Stimulated activated CD8-positive, alpha-beta memory T cell treated with anti-CD3 and anti-CD28 coated beads, Interleukin-15, amount 100 ng/mL, for 1 hour (primary cell): ENCODE measurements around the gene BTNL8.
"Not testable (repeated sequence)": the region's sequence is repeated elsewhere in the genome, so short reads cannot be mapped to it uniquely, and the experiment has no call there.

ENCODE experiments used
- DNase-seq: peaks from one replicate; pipeline ENCODE4 v3.0.0-alpha.2; 2020; ENCODE audit warnings: low read depth

BTNL8 gene

GRCh38 chr5:180874804-180875582 is 24.0 kb upstream of the BTNL8 start:
- no peak for DNase-seq

DNA sequence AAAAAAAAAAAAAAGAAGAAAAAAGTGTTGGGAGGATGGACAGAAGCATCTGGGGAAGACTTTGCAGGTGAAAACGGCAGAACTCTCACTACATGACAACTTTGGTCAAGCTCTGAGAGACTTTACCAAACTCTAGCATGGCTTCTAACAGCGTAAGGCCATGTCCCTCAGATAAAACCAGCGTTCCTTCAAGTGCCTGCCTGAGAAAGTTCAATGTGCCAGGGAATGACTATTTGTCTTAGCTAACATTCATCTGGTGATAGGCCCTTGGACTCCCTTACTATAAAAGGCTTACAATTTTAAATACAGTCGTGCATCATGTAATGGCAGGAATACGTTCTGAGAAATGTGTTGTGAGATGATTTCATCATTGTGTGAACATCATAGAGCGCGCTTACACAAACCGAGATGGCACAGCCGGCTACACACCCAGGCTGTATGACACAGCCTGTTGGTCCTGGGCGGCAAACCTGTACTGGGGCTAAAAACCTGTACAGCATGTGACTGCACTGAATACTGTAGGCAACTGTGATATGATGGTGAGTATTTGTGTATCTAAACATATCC is 23.0 kb upstream of the BTNL8 start:
- DNase-seq, result no peak

- not testable (repeated sequence) for DNase-seq
Measured at GRCh38 chr5:180885845-180886529, 13.0 kb upstream of the BTNL8 start.

GRCh38 chr5:180889381-180889780 is 9.6 kb upstream of the BTNL8 start:
- DNase-seq, result no peak

DNA sequence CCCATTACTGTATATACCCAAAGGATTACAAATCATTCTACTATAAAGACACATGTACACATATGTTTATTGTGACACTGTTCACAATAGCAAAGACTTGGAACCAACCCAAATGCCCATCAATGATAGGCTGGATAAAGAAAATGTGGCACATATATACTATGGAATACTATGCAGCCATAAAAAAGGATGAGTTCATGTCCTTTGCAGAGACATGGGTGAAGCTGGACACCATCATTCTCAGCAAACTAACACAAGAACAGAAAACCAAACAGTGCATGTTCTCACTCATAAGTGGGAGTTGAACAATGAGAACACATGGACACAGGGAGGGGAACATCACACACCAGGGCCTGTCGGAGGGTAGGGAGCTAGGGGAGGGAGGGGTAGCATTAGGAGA is 3.6 kb upstream of the BTNL8 start:
- not testable (repeated sequence) for DNase-seq

DNA sequence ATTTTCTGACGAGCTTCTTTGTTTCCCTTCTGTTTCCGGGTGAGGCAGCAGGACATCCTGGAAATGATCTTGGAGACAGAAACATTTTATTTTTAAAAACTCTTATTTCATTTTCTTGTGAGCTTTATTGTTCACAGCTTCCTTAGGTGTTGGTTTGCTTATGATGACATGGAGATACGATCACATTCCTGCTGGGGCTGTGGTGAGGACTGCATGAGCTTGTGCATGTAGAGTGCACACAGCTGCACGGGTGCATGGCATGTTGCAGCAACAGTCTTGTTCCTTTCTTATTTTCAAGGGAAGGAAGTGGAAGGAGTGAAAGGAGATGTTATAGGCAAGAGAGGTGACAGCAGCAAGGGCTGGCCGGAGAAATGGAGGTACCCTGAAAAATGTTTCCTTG is 1.2 kb downstream of the BTNL8 start:
- no peak for DNase-seq

GRCh38 chr5:180901319-180902009 is 2.5 kb downstream of the BTNL8 start:
- no peak for DNase-seq

DNA sequence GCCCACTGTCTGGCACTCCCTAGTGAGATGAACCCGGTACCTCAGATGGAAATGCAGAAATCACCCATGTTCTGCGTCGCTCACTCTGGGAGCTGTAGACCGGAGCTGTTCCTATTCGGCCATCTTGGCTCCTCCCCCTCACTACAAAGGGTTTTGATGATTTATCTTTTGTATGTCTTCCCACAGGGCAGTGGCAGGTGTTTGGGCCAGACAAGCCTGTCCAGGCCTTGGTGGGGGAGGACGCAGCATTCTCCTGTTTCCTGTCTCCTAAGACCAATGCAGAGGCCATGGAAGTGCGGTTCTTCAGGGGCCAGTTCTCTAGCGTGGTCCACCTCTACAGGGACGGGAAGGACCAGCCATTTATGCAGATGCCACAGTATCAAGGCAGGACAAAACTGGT is 9.4 kb downstream of the BTNL8 start:
- no peak for DNase-seq

GRCh38 chr5:180908998-180909731 is 10.2 kb downstream of the BTNL8 start:
- no peak for DNase-seq

DNA sequence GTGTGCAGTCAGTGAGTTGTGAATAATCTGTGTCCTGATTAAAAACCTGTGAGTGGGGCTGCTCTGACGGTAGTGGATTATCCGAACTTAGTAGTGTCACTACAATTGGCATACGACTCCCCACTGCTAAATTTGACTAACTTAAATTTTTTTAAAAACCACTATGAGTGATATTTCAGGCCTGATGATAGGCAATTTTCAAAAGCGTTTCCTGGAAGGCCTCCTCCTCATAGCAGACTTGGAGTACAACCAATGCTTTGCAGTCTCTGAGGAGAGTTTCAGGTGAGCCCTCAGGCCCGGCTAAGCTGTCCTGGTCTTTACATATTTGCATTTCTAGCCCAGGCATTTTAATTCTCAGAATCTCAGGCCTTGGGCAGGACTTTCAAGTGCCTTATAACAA is 10.8 kb downstream of the BTNL8 start:
- DNase-seq, result no peak

DNA sequence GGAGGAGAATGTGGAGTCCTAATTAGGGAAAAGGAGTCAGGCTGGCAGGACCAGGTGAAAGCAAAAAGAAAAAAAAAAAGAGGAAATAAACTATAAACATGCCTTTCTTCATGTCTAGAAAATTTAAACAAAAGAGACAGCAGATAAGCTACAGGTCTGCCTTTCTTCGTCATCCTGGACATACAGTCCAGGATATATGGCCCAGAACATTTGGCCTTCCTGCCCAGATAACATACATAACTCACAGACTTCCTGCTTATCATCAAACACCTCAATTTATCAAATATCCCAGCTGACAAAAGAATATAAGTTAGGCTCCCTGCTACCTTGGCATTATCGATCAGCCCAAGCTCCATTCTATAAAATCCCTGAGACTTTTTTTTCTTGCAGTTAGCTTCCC is 11.2 kb downstream of the BTNL8 start:
- DNase-seq, result no peak

- no peak for DNase-seq
Measured at GRCh38 chr5:180910735-180911134, 11.8 kb downstream of the BTNL8 start.

DNA sequence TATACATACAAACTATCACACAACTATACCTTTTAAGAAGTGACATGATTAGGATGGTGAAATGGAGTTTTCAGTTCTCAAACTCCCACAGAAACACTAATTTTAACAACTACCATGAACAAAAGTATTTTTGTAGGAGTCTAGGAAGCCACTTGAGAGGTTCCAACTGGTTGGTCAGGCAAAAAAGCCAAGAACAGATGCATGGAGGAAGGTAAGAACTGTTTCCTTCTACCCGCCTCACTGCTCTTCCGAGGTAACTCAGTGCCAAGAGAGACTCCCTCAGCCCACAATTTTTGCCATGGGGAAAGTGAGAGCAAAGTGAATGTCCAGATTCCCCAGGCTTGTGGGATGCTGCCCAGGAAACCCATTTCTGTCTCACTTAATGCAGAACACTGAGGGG is 15.7 kb downstream of the BTNL8 start:
- DNase-seq, result no peak

DNA sequence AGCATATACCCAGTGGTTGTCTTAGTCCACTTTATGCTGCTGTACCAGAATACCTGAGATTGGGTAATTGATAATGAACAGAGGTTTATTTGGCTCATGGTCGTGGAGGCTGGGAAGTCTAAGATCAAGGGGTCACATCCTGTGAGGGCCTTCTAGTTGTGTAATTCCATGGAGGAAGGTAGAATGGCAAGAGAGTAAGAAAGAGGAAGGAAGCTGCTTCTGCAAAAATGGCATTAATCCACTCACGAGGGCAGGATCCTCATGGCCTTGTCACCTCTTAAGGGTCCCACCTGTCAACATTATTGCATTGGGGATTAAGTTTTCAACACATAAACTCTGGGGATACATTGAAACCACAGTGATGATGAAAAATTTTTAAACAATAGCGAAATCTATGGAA is 17.0 kb downstream of the BTNL8 start:
- DNase-seq, result no peak

DNA sequence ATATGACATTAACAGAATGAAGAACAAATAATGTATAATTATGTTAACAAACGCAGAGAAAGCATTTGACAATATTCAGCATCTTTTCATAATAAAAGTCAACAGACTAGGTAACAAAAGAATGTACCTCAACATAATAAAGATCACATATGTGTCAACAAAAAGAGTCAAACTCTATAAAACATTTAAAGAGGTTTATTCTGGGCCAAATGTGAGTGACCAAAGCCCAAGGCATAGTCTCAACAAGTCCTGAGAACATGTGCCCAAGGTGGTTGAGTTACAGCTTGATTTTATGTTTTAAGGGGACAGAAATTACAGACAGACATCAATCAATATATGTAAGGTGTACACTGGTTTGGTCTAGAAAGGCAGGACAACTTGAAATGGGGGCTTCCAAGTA is 19.4 kb downstream of the BTNL8 start:
- no peak for DNase-seq

DNA sequence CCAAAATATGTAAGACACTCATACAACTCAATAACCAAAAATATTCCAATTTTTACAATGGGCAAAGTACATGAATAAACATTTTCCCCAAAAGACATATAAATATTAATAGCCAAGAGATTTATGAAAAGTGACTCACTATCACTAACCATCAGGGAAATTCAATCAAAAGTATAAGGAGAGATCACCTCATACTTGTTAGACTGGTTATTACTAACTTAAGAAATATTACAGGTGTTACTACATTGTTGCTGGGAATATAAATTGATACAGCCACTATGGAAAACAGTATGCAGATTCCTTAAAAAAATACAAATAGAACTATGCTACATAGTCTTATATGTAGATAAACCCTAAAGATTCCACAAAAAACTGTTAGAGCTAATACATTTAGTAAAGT is 21.8 kb downstream of the BTNL8 start:
- DNase-seq, result no peak

- no peak for DNase-seq
Measured at GRCh38 chr5:180922932-180923331, 24.0 kb downstream of the BTNL8 start.

DNA sequence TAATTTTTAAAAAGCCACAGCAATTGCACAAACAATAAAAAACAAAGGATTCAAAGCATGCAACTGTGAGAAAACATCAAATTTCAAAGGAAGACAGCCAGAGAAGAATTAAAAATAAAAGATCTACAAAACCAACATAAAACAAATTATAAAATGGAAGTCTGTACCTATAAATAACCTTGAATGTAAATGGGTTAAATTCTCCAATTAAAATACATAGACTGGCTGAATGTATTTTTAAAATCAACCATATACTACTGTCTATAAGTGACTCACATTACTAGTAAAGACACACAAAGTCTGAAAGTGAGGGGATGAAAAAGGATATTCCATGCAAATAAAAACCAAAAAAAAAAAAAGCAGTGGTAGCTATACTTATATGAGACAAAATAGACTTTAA is 33.7 kb downstream of the BTNL8 start:
- no peak for DNase-seq

GRCh38 chr5:180935203-180935602 is 36.2 kb downstream of the BTNL8 start:
- no peak for DNase-seq

GRCh38 chr5:180938294-180938693 is 39.3 kb downstream of the BTNL8 start:
- no peak for DNase-seq

DNA sequence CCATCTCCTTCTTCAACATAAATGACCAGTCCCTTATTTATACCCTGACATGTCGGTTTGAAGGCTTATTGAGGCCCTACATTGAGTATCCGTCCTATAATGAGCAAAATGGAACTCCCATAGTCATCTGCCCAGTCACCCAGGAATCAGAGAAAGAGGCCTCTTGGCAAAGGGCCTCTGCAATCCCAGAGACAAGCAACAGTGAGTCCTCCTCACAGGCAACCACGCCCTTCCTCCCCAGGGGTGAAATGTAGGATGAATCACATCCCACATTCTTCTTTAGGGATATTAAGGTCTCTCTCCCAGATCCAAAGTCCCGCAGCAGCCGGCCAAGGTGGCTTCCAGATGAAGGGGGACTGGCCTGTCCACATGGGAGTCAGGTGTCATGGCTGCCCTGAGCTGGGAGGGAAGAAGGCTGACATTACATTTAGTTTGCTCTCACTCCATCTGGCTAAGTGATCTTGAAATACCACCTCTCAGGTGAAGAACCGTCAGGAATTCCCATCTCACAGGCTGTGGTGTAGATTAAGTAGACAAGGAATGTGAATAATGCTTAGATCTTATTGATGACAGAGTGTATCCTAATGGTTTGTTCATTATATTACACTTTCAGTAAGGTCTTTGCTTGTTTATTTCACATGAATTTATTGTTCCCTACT is 51.5 kb downstream of the BTNL8 start:
- no peak for DNase-seq

DNA sequence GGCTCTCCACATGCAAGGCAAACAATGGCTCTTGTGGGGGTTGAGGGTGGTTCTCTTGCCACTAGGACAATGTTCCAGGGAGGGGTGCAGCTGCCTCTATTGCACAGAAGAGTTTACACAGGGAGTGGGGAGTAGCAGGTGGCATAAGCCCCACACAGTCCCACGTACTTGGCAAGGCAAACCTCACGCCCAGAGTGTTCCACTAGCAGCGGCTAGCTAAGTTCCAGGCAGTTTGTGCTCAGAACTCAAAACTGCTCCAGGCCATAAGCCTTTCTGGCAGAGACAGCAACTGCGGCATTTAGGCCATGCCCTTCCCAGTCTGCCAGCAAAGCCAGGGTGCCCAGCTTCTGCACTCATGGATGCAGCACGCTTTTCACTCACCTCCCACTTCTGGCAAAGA is 60.7 kb downstream of the BTNL8 start:
- DNase-seq, result no peak
